DOHH2 (cell line): ENCODE measurements around the gene ILF2.

Experiments
- CTCF ChIP-seq: fragments of 200-600 bp; sonication (generic); IDR thresholded peaks from one replicate; pipeline ENCODE4 v1.5.1; 2014; ENCODE audit warnings: antibody characterized with exemption, mild to moderate bottlenecking, low read depth, low read length; ENCODE audit not compliant: poor library complexity, severe bottlenecking
- EZH2phosphoT487 ChIP-seq: fragments of 200-600 bp; sonication (generic); IDR thresholded peaks from 2 replicates; pipeline ENCODE4 v1.6.1; 2017; ENCODE audit warnings: borderline replicate concordance, mild to moderate bottlenecking, antibody characterized with exemption, low read length, moderate library complexity, mixed read lengths

- TF ChIP-seq CTCF (no peak), EZH2phosphoT487 (no peak)
These were observed 27.5 kb upstream of the ILF2 start for GRCh38 chr1:153698020-153698922.
